ENCODE results near the gene VSIG2.

Gene VSIG2

DNA sequence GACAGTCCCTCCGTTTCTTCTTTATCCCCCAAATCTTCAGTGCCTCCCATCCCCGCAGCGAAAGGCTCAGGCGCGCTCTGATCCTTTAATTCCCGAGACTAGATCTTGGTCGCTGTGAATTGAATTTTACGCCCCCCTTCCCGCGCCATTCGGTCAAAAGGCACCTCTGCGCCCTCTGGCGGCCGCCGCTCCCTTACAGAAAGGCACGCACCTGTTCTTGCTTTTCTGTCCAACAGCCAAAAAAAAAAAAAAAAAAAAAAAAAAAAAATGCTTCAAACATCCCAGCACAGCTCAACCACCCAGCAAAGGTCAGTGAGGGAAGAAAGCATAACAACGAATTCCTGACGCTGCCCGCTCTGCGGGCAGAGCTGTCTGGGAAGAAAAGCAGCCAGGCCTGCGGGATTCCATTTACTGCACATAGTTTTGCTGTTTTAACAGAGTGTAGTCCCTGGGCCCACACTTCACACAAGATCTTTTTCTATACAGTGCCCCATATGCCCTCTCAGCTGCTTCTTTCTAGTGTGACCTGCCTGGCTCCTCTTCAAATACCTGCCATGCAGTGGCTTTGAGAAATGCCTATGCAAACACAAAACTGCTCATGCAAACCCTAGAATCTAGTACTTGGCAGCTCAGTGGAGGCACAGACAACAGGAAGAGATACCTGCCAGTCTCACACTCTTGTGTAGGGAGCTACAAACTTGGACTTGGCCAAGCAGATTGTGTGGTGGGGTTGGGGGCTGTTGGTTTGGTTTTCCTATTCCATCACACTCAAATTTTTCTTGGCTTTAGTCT lies 11.3 kb upstream of the VSIG2 start:
- peak; percentile 43 for DNase-seq

DNA sequence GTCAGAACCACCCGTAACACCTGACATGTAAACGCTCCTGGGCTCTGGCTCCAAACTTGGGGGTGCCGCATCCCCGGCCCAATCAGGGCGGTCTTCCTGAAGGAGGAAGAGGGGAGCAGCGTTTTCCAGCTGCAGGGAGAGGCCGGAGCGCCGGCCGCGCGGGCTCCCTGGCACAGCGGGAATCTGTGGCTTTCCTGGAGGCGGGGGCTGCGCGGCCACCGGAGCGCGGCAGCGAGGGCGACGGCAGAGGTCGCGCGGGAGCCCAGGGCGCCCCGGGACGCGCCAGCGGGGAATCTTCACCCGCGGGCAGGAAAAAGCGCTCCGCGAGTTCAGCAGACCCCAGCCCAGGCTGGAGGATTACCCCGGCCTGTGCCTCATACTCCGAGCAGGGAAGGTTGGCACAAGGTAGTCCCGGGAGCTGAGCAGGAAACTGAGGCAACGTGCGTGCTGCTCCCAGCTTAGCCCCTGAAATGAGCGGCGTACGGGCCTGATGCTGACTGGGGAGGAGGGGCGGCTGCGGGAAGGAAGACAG lies 10.6 kb upstream of the VSIG2 start:
- DNase-seq: no peak

DNA sequence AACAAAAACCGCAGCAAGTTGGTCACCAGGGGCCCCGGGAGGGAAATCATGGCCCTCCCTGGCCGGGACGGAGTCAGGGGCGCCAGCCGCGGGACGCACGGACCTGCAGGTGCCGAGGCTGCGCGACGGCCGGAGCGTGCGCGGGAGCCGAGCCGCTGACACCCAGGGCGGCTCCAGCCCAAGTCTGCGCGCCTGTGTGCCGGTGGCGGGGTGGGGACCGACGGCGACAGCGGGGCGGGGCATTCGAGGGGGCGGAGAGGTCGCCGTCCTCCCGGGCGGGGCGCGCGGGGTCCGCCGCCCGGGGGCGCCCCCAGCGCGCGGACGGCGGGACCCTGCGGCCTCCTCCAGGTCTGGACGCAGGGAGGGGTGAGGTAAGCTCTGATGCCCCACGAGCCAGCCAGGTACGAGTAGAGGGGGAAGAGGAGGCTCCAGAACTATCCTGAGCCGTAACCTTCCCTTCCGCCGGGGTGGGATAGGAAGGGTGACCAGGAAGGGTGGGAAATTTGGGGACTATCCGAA lies 10.1 kb upstream of the VSIG2 start, which contains the start of gene ESAM:
TSS of gene ESAM (minus strand) at position 186 of the 519 bp plus-strand sequence. CDS start at position 50, 136 bp downstream.
- no peak for DNase-seq

DNA sequence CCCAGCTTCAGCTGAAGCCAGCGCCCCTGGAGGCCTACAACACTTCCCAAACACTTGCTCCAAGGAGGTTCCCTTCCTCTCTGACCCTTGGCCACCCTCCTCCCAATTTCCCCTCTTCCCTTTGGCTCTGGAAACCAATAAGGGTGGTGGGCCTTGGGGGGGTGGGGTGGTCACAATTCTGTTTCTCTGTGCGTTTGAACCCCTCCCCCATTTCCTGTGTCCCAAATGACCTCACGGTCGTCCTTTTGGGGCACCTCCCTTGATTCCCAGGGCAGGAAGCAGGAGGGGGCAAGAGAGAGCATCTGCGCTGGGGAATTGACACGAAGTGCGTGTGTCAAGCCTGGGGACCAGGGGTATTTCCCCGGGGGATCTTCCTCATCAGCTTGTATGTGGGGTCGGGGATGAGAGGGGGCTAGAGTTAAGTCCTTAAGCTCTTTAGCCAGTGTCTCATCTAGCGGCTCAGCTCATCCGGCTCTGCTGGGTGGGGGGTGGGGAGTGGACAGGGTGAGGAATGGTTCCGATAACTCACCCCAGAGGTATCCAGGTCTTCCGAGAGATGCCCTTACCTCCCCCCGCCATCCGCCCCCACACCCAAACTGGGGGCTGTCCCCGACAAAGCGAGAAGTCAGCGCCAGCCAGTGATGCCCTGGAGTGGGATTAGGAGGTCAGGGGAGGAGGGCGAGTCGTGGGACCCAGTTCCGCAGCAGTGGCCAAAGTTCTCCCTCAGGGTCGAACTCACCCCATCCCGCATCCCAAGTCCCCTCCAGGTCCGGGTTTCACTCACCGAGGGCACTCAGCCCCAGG lies 9.4 kb upstream of the VSIG2 start:
- DNase-seq: no peak

DNA sequence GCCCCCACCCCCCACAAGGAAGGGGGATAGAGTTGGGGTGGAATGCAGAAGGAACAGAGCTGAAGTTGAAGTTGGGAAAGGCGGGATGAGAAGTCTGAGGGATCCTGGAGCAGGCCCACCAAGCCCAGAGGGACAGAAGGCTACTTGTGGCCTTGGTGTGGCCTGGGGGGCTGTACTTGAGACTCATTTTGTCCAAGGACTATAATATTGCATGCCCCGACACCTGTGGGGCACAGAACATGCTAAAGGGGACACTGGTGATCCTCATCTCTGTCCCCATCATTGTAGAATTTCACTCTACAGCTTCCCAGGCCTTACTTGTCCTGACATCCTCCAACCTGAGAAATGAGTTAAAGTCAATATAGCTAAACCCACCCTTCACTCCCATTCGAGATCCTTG lies 8.8 kb upstream of the VSIG2 start:
- no peak for DNase-seq

DNA sequence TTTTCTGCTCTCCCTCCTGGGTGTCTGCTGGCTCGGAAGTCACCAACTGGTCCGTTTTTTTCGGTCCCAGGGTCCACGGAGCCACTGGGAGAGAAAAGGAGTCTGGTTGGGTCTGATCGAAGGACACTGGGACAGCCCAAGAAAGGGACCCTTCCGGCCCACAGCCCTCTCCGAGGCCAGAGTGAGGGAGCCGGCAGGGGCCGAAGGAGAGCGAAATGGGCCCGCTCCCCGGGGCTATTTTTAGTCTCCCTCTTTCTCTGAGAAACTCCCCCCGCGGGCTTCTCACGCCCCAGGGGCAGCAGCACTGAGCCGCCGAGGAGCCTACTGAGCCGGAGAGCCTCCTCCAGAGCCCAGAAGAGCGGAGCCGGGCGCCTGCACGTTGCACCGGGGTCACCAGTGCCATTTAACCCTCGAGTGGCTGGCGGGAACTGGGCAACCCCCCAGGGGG lies 8.2 kb upstream of the VSIG2 start:
- no peak for DNase-seq

DNA sequence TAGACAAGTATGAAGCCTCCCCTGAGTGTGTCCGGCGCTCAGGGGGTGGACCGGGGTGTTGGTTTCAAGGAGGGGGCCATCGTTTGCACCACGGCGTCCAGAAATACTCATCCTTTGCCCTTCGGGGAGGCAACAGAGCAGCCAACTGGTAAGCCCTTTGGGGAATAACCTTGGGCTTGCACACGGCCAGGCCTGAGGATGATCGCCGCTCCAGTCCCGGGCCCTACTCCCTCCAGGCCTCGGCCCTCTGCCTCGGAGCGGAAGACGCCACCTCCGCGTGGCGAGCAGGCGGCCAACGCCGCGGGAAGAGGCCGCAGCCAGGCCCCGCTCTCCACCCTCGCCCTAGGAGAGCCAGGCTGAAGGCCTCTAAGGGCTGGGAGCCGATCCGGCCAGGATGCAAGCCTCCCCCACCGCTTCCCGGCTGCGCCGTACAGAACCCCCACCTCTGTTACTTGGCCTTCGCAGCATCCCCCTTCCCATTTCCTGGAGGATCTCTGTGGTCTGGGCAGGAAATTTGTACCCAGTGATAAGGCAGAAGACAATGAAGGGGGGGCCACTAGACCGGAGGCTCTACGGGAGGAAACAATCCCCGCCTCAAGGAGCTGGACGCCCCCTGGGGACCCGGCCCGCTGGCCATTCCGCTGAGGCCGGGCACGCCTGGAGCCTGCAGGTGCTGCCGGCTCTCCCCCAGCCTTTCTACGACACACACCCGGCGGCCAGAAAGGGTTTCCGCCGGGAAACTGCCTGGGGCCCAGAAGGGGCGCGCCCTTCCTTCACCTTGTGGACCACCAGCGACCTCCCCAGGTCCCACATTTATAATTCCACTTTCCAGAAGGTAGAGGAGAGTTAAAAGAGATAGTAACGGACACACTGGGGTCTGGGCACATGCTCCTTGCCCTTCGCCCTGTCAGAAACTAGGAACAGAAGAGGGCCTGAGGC lies 7.5 kb upstream of the VSIG2 start:
- DNase-seq: no peak

DNA sequence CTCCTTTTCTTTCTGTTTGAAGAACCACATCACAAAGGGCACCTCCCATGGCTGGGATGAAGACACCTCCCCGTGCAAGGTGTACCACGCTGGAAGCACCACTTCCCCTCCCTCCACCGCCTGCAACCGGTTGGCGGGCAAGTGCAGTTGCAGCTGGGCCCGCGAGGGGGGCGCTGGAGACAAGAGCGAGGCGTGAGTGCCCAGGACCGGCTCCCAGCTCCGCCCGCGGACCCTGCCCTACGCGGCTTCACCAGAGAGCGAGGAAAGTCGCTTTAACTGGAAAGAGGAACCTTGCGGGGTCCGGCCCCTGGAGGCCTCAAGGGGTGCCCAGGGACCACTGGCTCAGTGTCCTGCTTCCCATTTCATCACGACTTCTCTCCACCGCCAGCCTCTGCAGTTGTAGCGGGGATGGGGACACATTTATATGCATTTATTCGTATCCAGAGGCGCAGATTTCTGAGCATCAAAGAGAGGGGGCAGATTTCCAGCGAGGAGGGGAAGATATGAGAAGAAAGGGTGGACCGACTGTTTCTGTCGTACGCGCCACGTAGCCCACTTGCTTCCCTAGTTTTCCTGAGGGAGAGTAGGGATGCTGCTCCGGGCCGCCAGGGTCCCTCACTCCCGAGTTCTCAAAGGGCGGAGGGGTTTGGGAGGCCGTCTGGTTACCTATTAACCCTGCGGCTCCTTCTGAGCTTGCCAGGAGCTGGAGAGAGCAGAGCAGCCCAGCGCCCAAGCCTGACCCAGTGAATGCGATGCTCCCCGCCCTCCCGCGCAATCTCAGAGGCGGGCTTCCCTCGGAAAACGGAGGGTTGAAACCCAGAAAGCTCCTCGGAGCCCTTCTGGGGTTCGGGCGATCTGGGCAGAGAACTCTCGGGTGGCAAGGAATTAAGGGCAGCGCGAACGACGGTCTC lies 6.6 kb upstream of the VSIG2 start:
- no peak for DNase-seq

DNA sequence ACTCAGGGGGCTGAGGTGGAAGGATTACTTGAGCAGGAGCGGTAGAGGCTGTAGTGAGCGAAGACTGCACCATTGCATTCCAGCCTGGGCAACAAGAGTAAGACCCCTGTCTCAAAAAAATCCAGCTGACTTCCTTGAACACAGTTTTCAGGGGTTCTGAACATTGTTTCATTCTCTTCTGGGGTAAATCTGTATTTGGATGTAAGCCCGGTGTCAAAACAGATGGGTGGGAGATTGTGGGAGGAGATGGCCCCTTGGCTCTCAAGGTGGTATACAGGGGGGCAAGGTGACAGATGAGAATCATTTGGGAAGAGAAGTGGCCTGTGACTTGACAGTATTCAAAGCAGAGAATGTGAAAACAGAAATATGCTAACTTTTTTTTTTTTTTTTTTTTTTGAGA lies 5.3 kb upstream of the VSIG2 start:
- no peak for DNase-seq

DNA sequence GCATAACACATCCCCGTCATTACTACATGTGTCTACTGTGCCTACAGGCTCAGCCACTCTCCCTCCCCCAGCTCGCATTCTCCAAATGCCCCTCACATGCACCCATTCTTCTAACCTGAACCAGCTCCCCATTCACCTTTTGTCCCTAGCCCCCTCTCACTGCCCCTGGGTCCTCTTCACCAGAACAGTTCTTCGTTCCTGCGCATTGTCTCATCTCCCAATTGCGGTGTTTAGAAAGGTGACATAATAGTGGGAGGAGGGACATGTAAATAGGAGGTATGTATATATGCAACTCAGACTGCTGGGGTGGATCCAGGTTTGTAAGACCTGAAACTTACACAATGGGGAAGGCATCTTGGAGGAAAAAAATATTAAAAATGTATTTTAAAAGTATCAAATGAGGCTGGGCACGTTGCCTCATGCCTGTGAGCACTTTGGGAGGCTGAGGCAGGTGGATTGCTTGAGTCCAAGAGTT lies 4.7 kb upstream of the VSIG2 start:
- no peak for DNase-seq

DNA sequence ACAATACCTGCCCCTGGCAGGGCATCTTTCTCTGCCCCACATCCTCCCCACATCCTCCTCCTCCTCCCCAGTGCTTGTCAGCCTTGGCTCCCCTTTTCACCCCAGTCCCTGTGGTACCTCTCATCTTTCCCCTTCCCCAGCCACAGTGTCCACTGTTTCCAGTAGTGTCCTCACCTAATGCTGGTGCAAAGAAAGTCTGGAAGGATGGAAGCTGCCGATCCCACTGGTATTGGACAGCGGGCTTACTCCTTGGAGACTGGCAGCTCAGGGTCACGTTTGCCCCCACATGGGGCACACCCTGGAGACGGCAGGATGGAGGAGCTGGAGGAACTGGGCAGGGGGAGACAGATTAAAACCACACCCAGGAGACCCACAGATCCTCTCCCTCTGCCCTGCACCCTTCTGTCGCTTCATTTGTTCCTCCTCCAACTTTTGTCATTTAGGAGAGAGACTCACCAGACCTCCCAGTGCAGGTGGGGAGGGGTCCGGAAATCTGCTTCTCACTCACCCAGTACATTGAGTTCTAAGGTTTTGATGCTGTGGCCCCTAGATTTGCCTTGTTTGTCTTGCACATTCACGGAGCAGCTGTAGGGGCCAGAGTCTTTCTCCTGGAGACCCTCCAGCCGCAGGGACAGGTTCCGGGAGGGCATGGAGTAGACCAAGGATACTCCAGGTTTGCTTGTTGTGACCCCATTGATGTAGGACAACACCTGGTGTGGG lies 4.1 kb upstream of the VSIG2 start:
- DNase-seq: no peak

DNA sequence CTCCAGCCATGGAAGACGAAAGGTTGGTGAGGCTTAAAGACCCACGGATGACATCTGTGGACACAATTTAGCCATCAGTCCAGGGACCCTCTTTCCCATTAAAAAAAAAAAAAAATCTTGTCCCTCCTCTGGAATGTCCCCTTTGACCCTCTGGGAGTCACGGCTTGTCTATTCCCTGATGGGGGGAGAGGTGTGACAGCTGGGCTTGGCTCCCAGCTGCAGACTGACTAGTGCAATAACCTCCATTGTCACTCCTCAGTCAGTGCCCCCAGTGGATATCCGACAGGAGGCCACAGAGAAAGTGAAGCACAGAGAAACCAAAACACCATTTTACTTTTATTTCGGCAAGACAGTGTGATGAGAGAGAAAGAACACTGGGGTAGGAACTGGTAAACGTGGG lies 2.7 kb upstream of the VSIG2 start:
- no peak for DNase-seq

DNA sequence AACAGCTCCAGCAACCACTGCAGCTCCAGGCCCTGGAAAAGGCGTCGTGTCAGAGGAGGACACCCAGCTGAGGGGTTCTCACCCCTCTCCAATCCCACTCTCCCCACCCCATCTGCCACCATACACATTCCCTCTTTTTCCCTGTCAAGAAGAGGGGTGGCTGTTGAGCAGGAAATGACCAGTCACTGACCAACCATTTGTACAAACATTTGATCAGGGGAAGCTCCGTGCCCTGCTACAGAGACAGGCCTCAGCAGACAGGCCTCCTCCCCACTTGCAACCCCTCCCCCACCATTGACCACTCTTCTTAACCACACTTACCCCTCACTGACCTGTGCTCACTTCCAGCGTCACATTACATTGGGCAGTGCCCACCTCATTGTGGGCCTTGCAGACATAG lies 2.3 kb upstream of the VSIG2 start:
- no peak for DNase-seq

DNA sequence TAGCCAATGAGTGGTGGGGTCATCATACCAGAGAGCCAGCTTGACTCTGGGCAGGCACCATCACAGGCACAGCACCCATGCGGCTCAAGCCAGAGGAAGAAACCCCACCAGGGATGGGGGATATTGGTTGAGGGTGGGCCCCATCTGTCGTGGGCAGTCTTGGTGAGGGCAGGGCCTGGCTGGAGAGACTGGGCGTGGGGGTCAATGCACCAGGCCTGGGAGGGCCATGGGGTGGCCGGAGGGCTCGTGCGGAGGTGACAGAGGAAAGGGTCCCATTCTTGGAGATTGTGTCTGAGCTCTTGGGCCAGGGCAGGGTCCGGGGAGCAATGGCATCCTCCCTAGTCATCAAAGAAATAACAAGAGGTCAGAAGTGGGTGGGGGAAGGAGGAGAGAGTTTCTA lies 1.6 kb upstream of the VSIG2 start:
- DNase-seq: no peak

DNA sequence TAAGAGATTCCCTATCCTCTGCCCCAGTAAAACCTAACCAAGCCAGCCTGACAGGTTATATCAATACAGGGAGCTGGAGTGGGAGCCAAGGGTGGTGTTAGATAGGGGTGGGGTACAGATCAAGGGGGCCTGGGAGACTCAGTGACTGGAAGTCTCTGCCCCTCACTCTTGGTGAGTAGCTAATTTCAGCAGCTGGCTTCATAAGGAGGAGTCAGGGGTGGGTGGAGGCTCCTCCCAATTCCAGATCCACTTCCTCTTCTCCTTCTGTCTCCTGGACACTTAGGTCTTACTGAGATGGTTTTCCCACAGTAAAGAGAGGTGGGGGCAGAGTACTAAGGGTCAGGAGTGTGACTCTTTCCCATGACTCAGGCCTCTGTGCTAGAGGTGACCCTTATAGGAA lies 1.1 kb upstream of the VSIG2 start:
- DNase-seq: no peak

DNA sequence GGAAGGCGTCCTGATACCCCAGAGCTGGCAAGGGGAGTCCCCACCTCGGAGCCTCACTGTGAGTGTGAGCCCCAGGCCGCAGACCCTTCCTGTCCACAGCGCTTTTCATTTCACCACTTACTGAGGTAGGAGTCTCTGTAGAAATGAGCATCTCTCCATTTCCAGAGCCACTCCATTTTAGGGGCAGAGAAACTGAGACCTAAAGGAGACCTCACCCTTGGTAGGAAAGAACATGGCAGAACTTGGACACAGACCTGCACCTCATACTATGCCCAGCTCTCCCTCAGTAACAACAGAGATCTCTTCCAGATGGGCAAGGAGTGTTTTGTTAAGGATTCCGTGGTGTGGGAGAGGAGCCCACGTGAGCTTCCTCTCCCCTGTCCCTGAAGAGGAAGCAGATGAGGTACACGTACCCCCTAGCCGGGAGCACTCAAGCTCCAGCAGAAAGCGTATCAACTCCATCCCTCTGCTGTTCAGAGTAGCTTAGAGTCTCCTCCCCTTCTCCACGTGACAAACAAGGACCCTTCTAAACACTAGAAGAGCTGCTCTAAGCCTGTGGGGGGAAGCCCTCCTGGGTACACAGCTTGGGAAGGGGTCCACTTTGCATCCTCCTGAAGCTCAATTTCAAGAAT lies 532 bp upstream of the VSIG2 start:
- no peak for DNase-seq

DNA sequence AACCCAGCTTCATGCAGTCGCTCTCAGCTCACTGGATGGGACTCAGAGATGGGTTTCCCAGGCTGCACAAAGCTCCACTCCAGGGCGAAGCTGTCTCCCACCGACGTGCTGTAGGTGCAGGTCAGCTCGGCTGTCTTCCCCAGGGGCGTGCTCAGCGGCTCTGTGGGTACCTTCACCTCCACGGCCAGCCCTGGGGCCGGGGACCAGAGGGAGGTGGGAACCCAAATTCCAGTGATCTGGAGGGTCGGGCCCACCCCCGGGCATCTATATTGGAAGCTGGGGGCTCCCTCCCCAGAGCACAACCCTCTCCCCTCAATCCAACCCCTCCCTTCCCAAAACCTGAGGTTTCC lies 689 bp downstream of the VSIG2 start:
- DNase-seq: no peak

DNA sequence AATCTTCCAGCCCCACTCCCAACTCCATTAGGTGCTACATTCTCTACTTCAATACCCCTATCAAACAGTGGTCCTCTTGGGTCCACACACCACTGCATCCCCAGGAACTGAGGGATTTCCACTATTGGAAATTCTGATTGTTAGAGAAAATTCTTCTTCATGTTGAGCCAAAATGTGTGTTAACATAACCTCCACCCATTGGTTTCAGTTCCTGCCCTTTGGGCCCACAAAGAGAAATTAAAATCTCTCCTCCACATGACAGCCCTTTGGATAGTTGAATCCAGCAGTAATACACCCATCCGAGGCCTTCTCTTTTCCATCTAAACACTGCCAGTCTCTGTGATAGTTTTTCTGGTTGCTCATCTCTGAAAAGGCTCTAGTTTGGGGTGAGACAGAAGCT lies 2.1 kb downstream of the VSIG2 start:
- DNase-seq: no peak

DNA sequence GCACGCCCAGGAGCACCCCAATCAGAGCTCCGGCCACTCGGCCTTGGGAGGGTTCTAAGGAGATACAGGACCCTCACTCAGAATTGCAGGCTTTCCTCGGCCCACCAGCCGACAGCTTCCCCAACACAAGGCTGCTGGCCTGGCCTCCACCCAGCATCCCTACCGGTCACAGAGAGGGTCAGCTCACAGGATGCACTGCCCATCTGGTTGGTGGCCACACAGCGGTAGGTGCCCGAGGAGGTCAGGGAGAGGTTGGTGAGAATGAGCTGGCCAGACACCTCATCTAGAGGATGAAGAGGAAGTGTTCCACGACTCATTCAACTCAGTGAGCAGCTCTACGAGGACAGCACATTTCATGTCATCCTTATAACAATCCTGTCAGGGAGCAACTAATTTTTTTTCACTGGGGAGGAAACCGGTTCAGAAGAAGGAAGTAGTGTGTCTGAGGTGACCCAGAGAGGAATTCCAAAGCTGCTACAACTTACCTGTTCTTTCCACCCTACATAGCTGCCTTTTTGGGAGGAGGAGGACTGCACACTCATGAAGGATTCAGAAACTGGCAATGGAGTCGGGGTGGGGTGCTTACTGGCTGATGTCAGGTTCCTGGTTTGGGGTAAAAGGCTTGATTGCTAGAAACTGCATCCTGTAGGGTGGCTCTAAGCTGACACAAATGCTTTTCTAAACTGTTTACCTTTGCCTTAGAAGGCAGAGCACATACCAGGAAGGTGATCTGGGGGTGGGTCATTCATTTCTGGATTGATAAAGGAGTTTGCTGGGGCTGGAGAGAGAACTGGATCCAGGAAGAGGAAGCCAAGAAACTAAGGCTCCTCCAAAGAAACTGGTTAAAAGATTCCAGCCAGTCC lies 3.3 kb downstream of the VSIG2 start:
- DNase-seq: no peak
